WERI-Rb-1 (cell line): Measurements from ENCODE around the gene LFNG.

ENCODE experiments used
- DNase-seq: peaks from one replicate; pipeline ENCODE4 v3.0.0-alpha.2; 2020
- H3K27ac ChIP-seq: fragments of 250-450 bp; sonication (Bioruptor Pico); 2 replicates; pipeline ENCODE4 v1.5.1; 2020; ENCODE audit warnings: mild to moderate bottlenecking, moderate library complexity
- H3K27me3 ChIP-seq: fragments of 250-450 bp; sonication (Bioruptor Pico); 2 replicates; pipeline ENCODE4 v1.5.1; 2021; ENCODE audit warnings: mild to moderate bottlenecking, low read depth, moderate library complexity; ENCODE audit not compliant: insufficient read depth, severe bottlenecking
- H3K36me3 ChIP-seq: fragments of 250-450 bp; sonication (Bioruptor Pico); 2 replicates; pipeline ENCODE4 v1.5.1; 2020; ENCODE audit warnings: mild to moderate bottlenecking, moderate library complexity
- H3K4me3 ChIP-seq: 2 replicates; pipeline ENCODE4 v1.5.1; 2011; ENCODE audit warnings: low read depth, mild to moderate bottlenecking, control low read depth, low read length
- H3K9me3 ChIP-seq: fragments of 250-450 bp; sonication (Bioruptor Pico); 2 replicates; pipeline ENCODE4 v1.5.1; 2021; ENCODE audit warnings: mild to moderate bottlenecking, moderate library complexity; ENCODE audit not compliant: severe bottlenecking
- CTCF ChIP-seq: IDR thresholded peaks from 2 replicates; pipeline ENCODE4 v1.5.1; 2011; ENCODE audit warnings: low read depth, mild to moderate bottlenecking, control low read depth, inconsistent platforms, low read length

LFNG gene

GRCh38 chr7:2520131-2520760 is 672 bp downstream of the LFNG start:
- peak overlapping the region; percentile 49 for H3K4me3 ChIP-seq
- no peaks in the 10 kb centered on the region for H3K9me3 ChIP-seq
- H3K27me3 ChIP-seq: no peaks in the 10 kb centered on the region
- H3K27ac ChIP-seq: peak overlapping the region; percentile 4; the same call in 1 of the 2 replicates
- peaks cover 18% of the 10 kb centered on the region for H3K36me3 ChIP-seq
- peak; percentile 64 for DNase-seq
- peak; percentile 51 for TF ChIP-seq CTCF

- no peak for TF ChIP-seq CTCF
- no peak for DNase-seq
- no peak overlapping the region; the same call in 1 of the 2 replicates for H3K27ac ChIP-seq
- peaks cover 24% of the 10 kb centered on the region for H3K36me3 ChIP-seq
- H3K9me3 ChIP-seq: no peaks in the 10 kb centered on the region
- H3K4me3 ChIP-seq: peak overlapping the region; percentile 49
- no peaks in the 10 kb centered on the region for H3K27me3 ChIP-seq
Measured at GRCh38 chr7:2520761-2521290, 1.3 kb downstream of the LFNG start.

GRCh38 chr7:2521341-2521745 is 1.8 kb downstream of the LFNG start:
- no peak overlapping the region for H3K27ac ChIP-seq
- no peaks in the 10 kb centered on the region for H3K27me3 ChIP-seq
- DNase-seq: no peak

GRCh38 chr7:2521952-2522591 is 2.5 kb downstream of the LFNG start:
- no peaks in the 10 kb centered on the region for H3K27me3 ChIP-seq
- no peak overlapping the region for H3K4me3 ChIP-seq
- no peak overlapping the region for H3K27ac ChIP-seq
- no peaks in the 10 kb centered on the region for H3K9me3 ChIP-seq
- H3K36me3 ChIP-seq: peaks cover 36% of the 10 kb centered on the region
- no peak for DNase-seq
- TF ChIP-seq CTCF: no peak

More at GRCh38 chr7:2521341-2521745, 1.8 kb downstream of the LFNG start:
- Histone ChIP-seq H3K9me3 (no peaks in the 10 kb centered on the region), H3K36me3 (peaks cover 29% of the 10 kb centered on the region), H3K4me3 (no peak overlapping the region)
- no peak for TF ChIP-seq CTCF

- Histone ChIP-seq H3K9me3 (no peaks in the 10 kb centered on the region), H3K27ac (no peak overlapping the region), H3K27me3 (no peaks in the 10 kb centered on the region), H3K36me3 (peaks cover 43% of the 10 kb centered on the region), H3K4me3 (no peak overlapping the region)
- no peak for DNase-seq
- TF ChIP-seq CTCF: no peak
Measured at GRCh38 chr7:2522780-2523433, 3.3 kb downstream of the LFNG start.
